ENCODE results near the gene HYKK.
A peak's percentile ranks its signal among the peaks of the same experiment; 100 is the strongest.

Gene HYKK

GRCh38 chr15:78506971-78507830 is at the start of gene HYKK:
TSS of gene HYKK (plus strand) at chr15:78507577. CDS start at chr15:78513089, 5,512 bp downstream.
- Histone ChIP-seq H3K4me3 (peak within 1 kb of the TSS; percentile 91), H3K27ac (peak within 1 kb of the TSS; percentile 72 to 78)
- DNase-seq (ENCODE audit: low spot score): peak; percentile 96
- no peak for TF ChIP-seq CTCF (IDR thresholded peaks at IDR 0.05)

- Histone ChIP-seq H3K27ac (no peak overlapping the region), H3K4me3 (no peak overlapping the region)
- TF ChIP-seq CTCF (IDR thresholded peaks at IDR 0.05): no peak
- no peak for DNase-seq (ENCODE audit: low spot score)
Observed at GRCh38 chr15:78460737-78461136, 46.6 kb upstream of the HYKK start.

GRCh38 chr15:78461171-78461888 is 46.0 kb upstream of the HYKK start:
- Histone ChIP-seq H3K4me3 (no peak overlapping the region), H3K27ac (no peak overlapping the region)
- TF ChIP-seq CTCF (IDR thresholded peaks at IDR 0.05): no peak
- DNase-seq (ENCODE audit: low spot score): no peak

GRCh38 chr15:78469031-78469430 is 38.3 kb upstream of the HYKK start:
- H3K27ac ChIP-seq: no peak overlapping the region
- DNase-seq (ENCODE audit: low spot score): no peak
- no peak overlapping the region for H3K4me3 ChIP-seq
- no peak for TF ChIP-seq CTCF (IDR thresholded peaks at IDR 0.05)

GRCh38 chr15:78477295-78477694 is 30.1 kb upstream of the HYKK start:
- no peak overlapping the region for H3K27ac ChIP-seq
- H3K4me3 ChIP-seq: no peak overlapping the region
- DNase-seq (ENCODE audit: low spot score): no peak
- no peak for TF ChIP-seq CTCF (IDR thresholded peaks at IDR 0.05)

GRCh38 chr15:78479650-78480049 is 27.7 kb upstream of the HYKK start:
- no peak for DNase-seq (ENCODE audit: low spot score)
- no peak overlapping the region for H3K4me3 ChIP-seq
- TF ChIP-seq CTCF (IDR thresholded peaks at IDR 0.05): no peak
- no peak overlapping the region for H3K27ac ChIP-seq

Data from coronary artery (tissue), 2 donors.